Placental pericyte (primary cell): ENCODE data around the gene SKA1. TPM values are rescaled to one million over a fixed set of nuclear protein-coding genes. Genes with fewer than 3 reads are reported as not detected.

Experiments used
- total RNA-seq: library from RNA; depleted of rRNA; stranded (reverse); fragments of >200 nt; gene quantifications from 2 replicates; pipeline ENCODE4 v1.2.3, GENCODE V29; 2012

SKA1 gene
- total RNA-seq = 2.0 and 36.8 TPM in 2 replicates

DNA sequence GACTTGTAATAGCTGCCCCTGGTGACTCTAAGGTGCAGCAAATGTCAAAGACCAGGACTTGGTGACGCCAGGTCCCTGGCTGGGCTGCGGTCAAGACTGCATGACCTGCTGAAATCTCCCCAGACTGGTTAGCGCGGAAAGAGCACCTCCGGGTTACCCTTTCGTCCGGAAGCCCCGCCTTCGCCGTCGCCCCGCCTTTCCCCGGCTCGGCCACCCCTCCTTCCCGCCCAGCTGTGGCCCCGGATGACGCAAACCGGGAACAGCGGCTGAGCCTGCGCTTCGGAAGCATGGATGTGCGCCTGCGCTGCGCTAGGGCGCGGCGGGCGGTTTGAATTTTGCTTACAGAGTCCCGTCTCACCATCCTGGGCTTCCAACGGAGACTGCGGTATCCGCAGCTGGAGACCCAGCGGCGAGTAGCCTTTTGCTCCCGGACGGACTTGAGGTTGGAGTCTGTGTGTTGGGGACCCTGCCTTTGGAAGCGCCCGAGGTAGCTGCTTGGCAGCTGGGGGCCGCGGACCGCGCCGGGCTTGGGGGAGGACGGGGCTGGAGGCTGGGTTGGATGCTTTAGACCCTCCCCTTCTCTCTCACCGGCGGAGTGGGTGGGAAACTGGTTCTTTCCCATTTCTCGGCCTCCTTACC, at the start of gene SKA1:
Gene SKA1 (plus strand): TSS at position 294 of the 639 bp plus-strand sequence. CDS start 785 bp downstream, outside the sequence.

Other genes with a start within 250 kb of the SKA1 start
- gene MYO5B, start 179.9 kb upstream of the SKA1 start, total RNA-seq = 0.66 and 0.72 TPM in 2 replicates
- 0.22 TPM in 1 of 2 replicates, not detected in the other for gene CFAP53, start 108.6 kb upstream of the SKA1 start, total RNA-seq
- 88.2 and 114 TPM in 2 replicates for gene MBD1, start 93.5 kb upstream of the SKA1 start, total RNA-seq
- gene CXXC1, start 87.4 kb upstream of the SKA1 start, total RNA-seq = 52.0 and 53.0 TPM in 2 replicates
- not detected in 2 replicates for gene MAPK4, start 185.0 kb downstream of the SKA1 start, total RNA-seq